Kidney (tissue), 14 donors: ENCODE data around the gene ADAMTS12. TPM values are rescaled to one million over a fixed set of nuclear protein-coding genes. Genes with fewer than 3 reads are reported as not detected.

Experiments
- DNase-seq, 5 donors: peaks; one replicate each; pipeline ENCODE4 v3.0.0-alpha.2; 2013 to 2020
- FAIRE-seq: peaks from 2 replicates; lab custom pipeline; 2012; peaks lifted over from hg19 to GRCh38; lab: Jason Lieb, UNC
- H3K27ac ChIP-seq, 2 donors: one replicate each; pipeline ENCODE4 v1.7.0; 2013; ENCODE audit warnings: low read depth in 2 of 2, low read length in 2 of 2, inconsistent platforms in 1 of 2
- H3K27me3 ChIP-seq: one replicate; pipeline ENCODE4 v1.7.1; 2013; ENCODE audit warnings: low read length, inconsistent platforms; ENCODE audit not compliant: control insufficient read depth, insufficient read depth
- H3K36me3 ChIP-seq, 3 donors: one replicate each; pipeline versions ENCODE4 v1.7.0 to v1.7.1; 2013; ENCODE audit warnings: low read length in 3 of 3, control low read depth in 1 of 3, inconsistent platforms in 1 of 3; ENCODE audit not compliant: insufficient read depth in 3 of 3, control insufficient read depth in 2 of 3
- H3K4me1 ChIP-seq, 3 donors: one replicate each; pipeline versions ENCODE4 v1.7.0 to v1.7.1; 2013; ENCODE audit warnings: low read length in 3 of 3, inconsistent platforms in 1 of 3, low read depth in 1 of 3; ENCODE audit not compliant: control insufficient read depth in 2 of 3, insufficient read depth in 2 of 3
- H3K4me3 ChIP-seq, 3 donors: one replicate each; pipeline versions ENCODE4 v1.7.0 to v1.8.1; 2013; ENCODE audit warnings: low read length in 3 of 3, control low read depth in 1 of 3, inconsistent platforms in 1 of 3
- H3K9ac ChIP-seq, 3 donors: one replicate each; pipeline versions ENCODE4 v1.7.0 to v1.7.1; 2013; ENCODE audit warnings: low read length in 3 of 3, control low read depth in 1 of 3, inconsistent platforms in 1 of 3
- H3K9me3 ChIP-seq, 3 donors: one replicate each; pipeline versions ENCODE4 v1.7.0 to v1.7.1; 2013; ENCODE audit warnings: low read length in 3 of 3, control low read depth in 1 of 3, inconsistent platforms in 1 of 3; ENCODE audit not compliant: control insufficient read depth in 2 of 3, insufficient read depth in 1 of 3
- CTCF ChIP-seq: IDR thresholded peaks from 3 replicates; pipeline ENCODE4 v1.5.1; 2012; ENCODE audit warnings: mild to moderate bottlenecking, moderate library complexity, borderline replicate concordance; ENCODE audit not compliant: insufficient read depth; ENCODE audit errors: extremely low read depth
- intact Hi-C: fragments of 100-400 bp; cut with DNase I; formaldehyde crosslinking; loops from one replicate; pipeline ENCODE4 v1.11.1; 2022
- polyA plus RNA-seq: library from polyadenylated mRNA; stranded (reverse); fragments of 350-450 nt; fragmentation: Illumina TruSeq; extraction: RNeasy Lipid Tissue Mini Kit (QIAGEN cat#74804); gene quantifications from one replicate; pipeline ENCODE4 v1.2.3, GENCODE V29; 2014; ENCODE audit warnings: low read depth, low replicate concordance; ENCODE audit not compliant: insufficient read depth
- total RNA-seq: library from RNA; stranded (reverse); fragmentation: NEBNext Ultra II Directional; extraction: Animal tissue kit (Norgen Biotek cat#: 25700); gene quantifications from one replicate; pipeline ENCODE4 v1.2.1, GENCODE V29; 2021
- donor health status: control.
- donor health status: control.
- donor health status: control.
- donor health status: control.
- donor health status: control.
- donor health status: DM: yes; HTN: yes; CAD: no.
- donor health status: Normal renal cell carcinoma (clear cell type).

Gene ADAMTS12
- total and polyA plus RNA-seq, 2 donors from 2014 or later, result 0.75 to 2.0 TPM

- H3K4me3 ChIP-seq, result no peak overlapping the region
- H3K9me3 ChIP-seq, result no peaks in the 10 kb centered on the region
- TF ChIP-seq CTCF, result no peak
- no peak for DNase-seq
- no peak for FAIRE-seq
- H3K9ac ChIP-seq, result no peak overlapping the region
- no peaks in the 10 kb centered on the region for H3K36me3 ChIP-seq
- no peak overlapping the region for H3K27ac ChIP-seq
- no peaks in the 10 kb centered on the region for H3K4me1 ChIP-seq
- H3K27me3 ChIP-seq, result no peaks in the 10 kb centered on the region
- intact Hi-C loops, result no loop called here
Measured at GRCh38 chr5:33657804-33658440, 233.9 kb downstream of the ADAMTS12 start.

- intact Hi-C loops, result no loop called here
- no peaks in the 10 kb centered on the region for H3K36me3 ChIP-seq
- no peak overlapping the region for H3K27ac ChIP-seq
- no peaks in the 10 kb centered on the region for H3K4me1 ChIP-seq
- TF ChIP-seq CTCF, result no peak
- no peak overlapping the region for H3K9ac ChIP-seq
- FAIRE-seq (no peak), DNase-seq (peak in 1 of 5 donors; percentile 36)
- no peaks in the 10 kb centered on the region for H3K9me3 ChIP-seq
- H3K27me3 ChIP-seq, result no peaks in the 10 kb centered on the region
- no peak overlapping the region for H3K4me3 ChIP-seq
Measured at GRCh38 chr5:33657176-33657575, 234.6 kb downstream of the ADAMTS12 start.

- H3K36me3 ChIP-seq, result no peaks in the 10 kb centered on the region
- no peak overlapping the region for H3K9ac ChIP-seq
- no peaks in the 10 kb centered on the region for H3K4me1 ChIP-seq
- TF ChIP-seq CTCF, result no peak
- DNase-seq, result no peak
- H3K9me3 ChIP-seq, result no peaks in the 10 kb centered on the region
- no peak overlapping the region for H3K4me3 ChIP-seq
- FAIRE-seq, result no peak
- H3K27me3 ChIP-seq, result no peaks in the 10 kb centered on the region
- intact Hi-C loops, result no loop called here
- no peak overlapping the region for H3K27ac ChIP-seq
Measured at GRCh38 chr5:33650911-33651310, 240.9 kb downstream of the ADAMTS12 start.
